IPS DF 6.9 (cell line): ENCODE measurements around the gene ME3.

ENCODE experiments used
- DNase-seq: peaks from one replicate; pipeline ENCODE4 v3.0.0-alpha.2; 2013; ENCODE audit warnings: low read depth, low spot score
- H3K27ac ChIP-seq: one replicate; pipeline ENCODE4 v1.5.1; 2013; ENCODE audit warnings: low read length, control low read depth
- H3K27me3 ChIP-seq: 2 replicates; pipeline ENCODE4 v1.6.1; 2013; ENCODE audit warnings: mild to moderate bottlenecking, low read length; ENCODE audit not compliant: control insufficient read depth, insufficient read depth
- H3K36me3 ChIP-seq: 2 replicates; pipeline ENCODE4 v1.6.1; 2013; ENCODE audit warnings: low read length; ENCODE audit not compliant: control insufficient read depth, insufficient read depth
- H3K4me1 ChIP-seq: 2 replicates; pipeline ENCODE4 v1.6.1; 2013; ENCODE audit warnings: low read length; ENCODE audit not compliant: control insufficient read depth, insufficient read depth
- H3K4me3 ChIP-seq: 2 replicates; pipeline ENCODE4 v1.5.1; 2013; ENCODE audit warnings: mild to moderate bottlenecking, low read length
- H3K9me3 ChIP-seq: 2 replicates; pipeline ENCODE4 v1.6.1; 2013; ENCODE audit warnings: low read length, inconsistent platforms; ENCODE audit not compliant: control insufficient read depth, insufficient read depth
- WGBS: extraction: QIAGEN DNeasy Blood & Tissue Kit; methylation state at CpG from one replicate; pipeline ENCODE4 v1.1.7; 2013; ENCODE audit warnings: mixed read lengths, missing lambda C conversion rate; ENCODE audit not compliant: insufficient read length, insufficient coverage; 5-methylcytosine and 5-hydroxymethylcytosine counted together

The ME3 gene

DNA sequence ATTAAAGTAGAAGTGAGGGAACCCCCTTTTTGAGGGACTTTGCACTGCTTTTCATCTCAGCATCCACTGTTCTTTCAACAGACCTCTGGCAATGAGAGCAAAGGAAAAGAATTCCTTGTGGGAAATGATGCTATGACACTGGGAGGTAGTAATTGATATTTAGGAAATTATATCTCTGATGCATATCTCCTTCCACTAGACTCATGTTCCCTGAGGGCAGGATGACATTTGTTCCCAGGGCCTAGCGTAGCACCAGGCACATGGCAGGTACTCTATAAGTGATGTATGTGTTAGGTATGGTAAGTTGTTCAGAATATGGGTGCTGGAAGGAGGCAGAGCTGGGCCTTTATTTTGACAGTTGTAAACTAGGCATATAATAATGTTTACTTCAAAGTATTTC is 154.9 kb downstream of the ME3 start:
- no peaks in the 10 kb centered on the region for H3K36me3 ChIP-seq
- no peak overlapping the region for H3K4me3 ChIP-seq
- H3K9me3 ChIP-seq, result no peaks in the 10 kb centered on the region
- no peak overlapping the region for H3K27ac ChIP-seq
- H3K4me1 ChIP-seq, result no peaks in the 10 kb centered on the region
- H3K27me3 ChIP-seq, result no peaks in the 10 kb centered on the region
- WGBS, result no CpG with 5 or more reads among the region's 1 CpG
- no peak for DNase-seq

DNA sequence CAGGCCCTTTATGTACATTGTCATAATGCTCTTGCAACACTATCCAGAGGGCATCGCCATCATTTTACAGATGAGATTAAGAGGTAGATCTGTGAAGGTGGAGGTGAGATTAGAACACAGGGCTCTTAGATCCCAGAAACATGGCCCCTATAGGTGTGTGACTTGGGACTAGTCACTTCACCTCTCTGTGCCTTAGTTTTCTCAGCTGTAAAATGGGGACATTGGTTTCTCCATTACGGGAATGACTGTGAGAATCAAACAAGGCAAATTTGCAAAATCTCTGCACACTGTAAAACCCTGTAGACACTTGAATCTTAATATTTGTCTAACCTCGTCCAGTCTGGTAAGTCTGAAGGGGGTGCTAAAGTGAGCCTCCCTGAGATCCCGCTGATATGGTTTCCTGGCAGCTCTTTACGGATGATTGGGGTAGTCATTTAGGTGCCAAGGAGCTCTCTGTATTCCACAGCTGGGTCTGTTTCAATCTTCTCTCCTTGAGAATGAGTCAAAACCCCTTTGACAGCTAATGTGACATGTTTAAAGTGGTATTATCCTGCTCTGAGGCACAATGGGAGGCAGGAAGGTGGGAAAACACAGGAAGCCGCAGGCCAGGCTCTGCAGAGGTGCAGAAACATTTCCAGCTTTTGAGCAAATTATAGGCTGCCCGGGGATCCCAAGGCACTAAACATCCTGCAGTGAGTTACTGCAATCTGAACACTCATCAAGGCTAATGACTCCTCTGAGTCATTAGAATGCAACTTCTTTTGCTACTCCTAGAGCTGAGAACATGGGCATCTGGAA is 156.9 kb downstream of the ME3 start:
- H3K4me3 ChIP-seq, result no peak overlapping the region
- no peak overlapping the region for H3K27ac ChIP-seq
- H3K36me3 ChIP-seq, result no peaks in the 10 kb centered on the region
- DNase-seq, result no peak
- H3K27me3 ChIP-seq, result no peaks in the 10 kb centered on the region
- H3K9me3 ChIP-seq, result no peaks in the 10 kb centered on the region
- no peaks in the 10 kb centered on the region for H3K4me1 ChIP-seq
- WGBS, result no CpG with 5 or more reads among the region's 7 CpGs

DNA sequence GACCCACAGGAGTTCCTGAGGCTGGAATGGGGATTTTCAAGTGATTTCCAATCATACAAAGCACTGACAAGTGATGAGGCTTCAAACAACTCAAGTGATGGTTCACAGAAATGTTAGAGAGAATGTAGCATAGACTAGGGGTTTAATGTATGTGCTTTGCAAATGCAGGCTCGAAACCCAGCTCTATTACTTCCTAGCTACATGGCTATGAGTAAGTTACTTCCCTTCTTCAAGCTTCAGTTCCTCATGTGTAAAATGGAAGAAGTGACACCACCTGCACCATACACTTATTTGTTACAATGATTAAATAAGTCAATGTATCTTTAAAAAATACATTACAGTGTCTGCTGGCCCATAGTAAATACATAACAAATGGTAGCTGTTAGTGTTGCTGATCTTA is 158.0 kb downstream of the ME3 start:
- DNase-seq, result no peak

DNA sequence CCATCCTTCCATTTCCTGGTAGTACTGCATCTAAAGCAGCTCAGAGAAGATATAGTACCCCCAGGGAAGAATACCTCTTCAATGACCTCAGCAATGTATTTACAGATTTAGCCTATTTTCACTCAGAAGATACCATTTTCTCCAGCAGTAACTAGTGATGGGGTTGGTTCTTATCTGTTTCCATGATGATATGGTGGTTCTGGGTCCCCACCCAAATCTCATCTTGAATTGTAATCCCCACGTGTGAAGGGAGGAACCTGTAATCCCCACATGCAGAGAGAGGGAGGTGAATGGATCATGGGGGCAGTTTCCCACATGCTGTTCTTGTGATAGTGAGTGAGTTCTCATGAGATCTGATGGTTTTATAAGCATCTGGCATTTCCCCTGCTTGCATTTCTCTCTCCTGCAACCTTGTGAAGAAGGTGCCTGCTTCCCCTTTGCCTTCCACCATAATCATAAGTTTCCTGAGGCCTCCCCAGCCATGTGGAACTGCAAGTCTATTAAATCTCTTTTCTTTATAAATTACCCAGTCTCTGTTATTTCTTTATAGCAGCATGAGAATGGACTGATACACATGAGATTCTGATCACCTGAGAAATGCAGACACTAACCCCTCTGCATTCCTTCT is 158.6 kb downstream of the ME3 start:
- WGBS, result no CpG with 5 or more reads among the region's 1 CpG
- Histone ChIP-seq H3K36me3 (no peaks in the 10 kb centered on the region), H3K27me3 (no peaks in the 10 kb centered on the region), H3K9me3 (no peaks in the 10 kb centered on the region), H3K27ac (no peak overlapping the region), H3K4me1 (no peaks in the 10 kb centered on the region), H3K4me3 (no peak overlapping the region)
- DNase-seq, result no peak

More for the DNA sequence above, 158.0 kb downstream of the ME3 start:
- Histone ChIP-seq H3K27ac (no peak overlapping the region), H3K4me3 (no peak overlapping the region), H3K27me3 (no peaks in the 10 kb centered on the region), H3K4me1 (no peaks in the 10 kb centered on the region), H3K36me3 (no peaks in the 10 kb centered on the region), H3K9me3 (no peaks in the 10 kb centered on the region)
- WGBS, result no CpG with 5 or more reads among the region's 1 CpG

DNA sequence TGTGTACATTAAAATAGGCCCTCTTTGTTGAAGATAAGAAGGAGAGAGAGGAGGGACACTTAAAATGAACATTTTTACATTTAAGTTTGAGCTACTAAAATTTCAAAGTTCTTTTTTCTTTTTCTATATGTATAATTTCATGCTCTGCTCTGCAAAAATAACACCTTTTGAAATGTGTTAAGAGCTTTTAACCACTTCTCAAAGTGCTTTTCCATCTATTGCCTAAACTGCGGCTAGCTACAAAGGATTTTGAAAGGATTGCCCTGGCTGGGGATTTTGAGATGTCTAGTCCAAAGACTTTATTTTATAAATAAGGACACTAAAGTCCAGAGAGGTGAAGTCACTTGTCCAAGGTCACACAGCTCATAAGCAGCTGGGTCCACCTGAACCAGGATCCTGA is 159.3 kb downstream of the ME3 start:
- no peaks in the 10 kb centered on the region for H3K27me3 ChIP-seq
- H3K9me3 ChIP-seq, result no peaks in the 10 kb centered on the region
- H3K4me1 ChIP-seq, result no peaks in the 10 kb centered on the region
- no peak overlapping the region for H3K27ac ChIP-seq
- DNase-seq, result no peak
- no peaks in the 10 kb centered on the region for H3K36me3 ChIP-seq
- no CpG with 5 or more reads among the region's 1 CpG for WGBS
- H3K4me3 ChIP-seq, result no peak overlapping the region

DNA sequence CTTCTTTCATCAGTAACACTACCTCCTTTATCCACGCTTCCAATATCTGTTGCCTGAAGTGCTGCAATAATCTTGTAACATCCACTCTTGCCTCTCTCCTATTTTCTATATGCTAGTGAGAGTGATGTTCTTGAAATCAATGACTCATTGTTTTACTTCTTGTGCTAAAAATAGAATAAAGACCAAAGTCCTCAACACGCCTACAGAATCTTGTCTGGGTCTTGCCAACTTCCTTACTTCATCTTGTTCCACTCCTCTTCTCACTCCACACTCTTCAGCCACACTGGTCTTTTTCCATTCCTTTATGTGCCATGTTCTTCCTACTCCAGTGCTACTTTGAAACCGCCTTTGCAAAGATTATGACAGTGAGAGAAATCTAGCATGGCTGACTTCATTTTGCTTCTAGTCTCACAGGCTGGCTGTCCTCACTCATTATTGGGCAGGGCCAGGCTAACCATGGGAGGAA is 161.3 kb downstream of the ME3 start:
- no peaks in the 10 kb centered on the region for H3K27me3 ChIP-seq
- no peaks in the 10 kb centered on the region for H3K36me3 ChIP-seq
- H3K4me1 ChIP-seq, result no peaks in the 10 kb centered on the region
- 100% methylated on average over 1 of the region's 3 CpGs for WGBS
- H3K27ac ChIP-seq, result no peak overlapping the region
- DNase-seq, result no peak
- no peaks in the 10 kb centered on the region for H3K9me3 ChIP-seq
- H3K4me3 ChIP-seq, result no peak overlapping the region

DNA sequence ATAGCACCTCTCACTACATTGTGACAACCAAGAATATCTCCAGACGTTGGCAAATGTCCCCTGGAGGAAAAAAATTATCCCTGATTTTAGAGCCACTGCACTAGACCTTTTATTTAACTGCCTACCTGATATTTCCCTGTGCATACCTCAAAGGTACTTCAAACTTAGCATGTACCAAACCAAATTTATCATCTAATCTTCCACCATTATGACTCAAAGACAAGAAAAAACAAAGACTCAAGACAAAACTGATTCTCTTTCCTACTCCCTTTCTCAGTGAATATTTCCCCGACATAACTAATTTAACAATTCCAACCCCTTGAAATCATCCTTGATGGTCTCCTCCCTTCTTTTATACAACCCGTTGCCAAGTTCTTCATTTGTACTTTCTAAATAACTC is 161.7 kb downstream of the ME3 start:
- Histone ChIP-seq H3K27me3 (no peaks in the 10 kb centered on the region), H3K9me3 (no peaks in the 10 kb centered on the region), H3K36me3 (no peaks in the 10 kb centered on the region), H3K27ac (no peak overlapping the region), H3K4me3 (no peak overlapping the region), H3K4me1 (no peaks in the 10 kb centered on the region)
- DNase-seq, result no peak
- 100% methylated on average over 2 of the region's 3 CpGs for WGBS

DNA sequence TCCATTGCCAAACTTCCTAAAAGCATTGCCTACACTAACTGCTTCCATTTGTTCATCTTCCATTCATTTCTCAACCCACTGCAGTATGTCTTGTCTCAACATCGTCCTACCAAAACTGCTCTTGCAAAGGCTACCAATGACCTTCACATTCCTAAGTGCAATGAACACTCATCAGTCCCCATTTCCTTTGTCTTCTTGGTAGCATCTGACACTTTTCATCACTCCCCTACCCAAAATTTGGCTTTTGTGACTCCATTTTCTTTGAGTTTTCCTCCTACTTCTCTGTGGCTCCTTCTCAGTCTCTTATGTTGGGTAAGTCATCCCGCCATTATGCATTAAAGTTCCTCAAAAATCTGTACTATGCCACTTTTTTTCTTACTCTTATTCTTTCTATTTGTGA is 162.3 kb downstream of the ME3 start:
- H3K4me3 ChIP-seq, result no peak overlapping the region
- H3K9me3 ChIP-seq, result no peaks in the 10 kb centered on the region
- no CpG with 5 or more reads among the region's 2 CpGs for WGBS
- H3K27me3 ChIP-seq, result no peaks in the 10 kb centered on the region
- no peak overlapping the region for H3K27ac ChIP-seq
- no peaks in the 10 kb centered on the region for H3K36me3 ChIP-seq
- no peaks in the 10 kb centered on the region for H3K4me1 ChIP-seq
- no peak for DNase-seq

DNA sequence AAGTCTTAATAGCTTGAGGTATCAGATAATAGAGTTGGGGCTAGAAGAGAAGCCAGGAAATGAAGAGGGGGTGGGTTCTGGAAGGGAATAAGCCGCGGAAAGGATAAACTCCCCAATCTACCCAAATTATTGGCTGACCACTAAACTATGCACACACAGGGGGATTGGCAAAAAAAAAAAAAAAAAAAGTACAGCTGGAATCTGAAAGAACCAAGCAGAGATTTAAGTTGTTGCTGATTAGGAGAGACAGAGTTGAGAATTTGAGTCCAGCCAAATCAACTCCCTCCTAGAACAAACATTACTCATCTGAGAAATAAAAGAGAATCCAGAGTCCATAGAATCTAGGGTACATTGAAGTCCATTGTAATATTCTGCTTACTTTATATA is 162.8 kb downstream of the ME3 start:
- no peak overlapping the region for H3K4me3 ChIP-seq
- WGBS, result no CpG with 5 or more reads among the region's 2 CpGs

DNA sequence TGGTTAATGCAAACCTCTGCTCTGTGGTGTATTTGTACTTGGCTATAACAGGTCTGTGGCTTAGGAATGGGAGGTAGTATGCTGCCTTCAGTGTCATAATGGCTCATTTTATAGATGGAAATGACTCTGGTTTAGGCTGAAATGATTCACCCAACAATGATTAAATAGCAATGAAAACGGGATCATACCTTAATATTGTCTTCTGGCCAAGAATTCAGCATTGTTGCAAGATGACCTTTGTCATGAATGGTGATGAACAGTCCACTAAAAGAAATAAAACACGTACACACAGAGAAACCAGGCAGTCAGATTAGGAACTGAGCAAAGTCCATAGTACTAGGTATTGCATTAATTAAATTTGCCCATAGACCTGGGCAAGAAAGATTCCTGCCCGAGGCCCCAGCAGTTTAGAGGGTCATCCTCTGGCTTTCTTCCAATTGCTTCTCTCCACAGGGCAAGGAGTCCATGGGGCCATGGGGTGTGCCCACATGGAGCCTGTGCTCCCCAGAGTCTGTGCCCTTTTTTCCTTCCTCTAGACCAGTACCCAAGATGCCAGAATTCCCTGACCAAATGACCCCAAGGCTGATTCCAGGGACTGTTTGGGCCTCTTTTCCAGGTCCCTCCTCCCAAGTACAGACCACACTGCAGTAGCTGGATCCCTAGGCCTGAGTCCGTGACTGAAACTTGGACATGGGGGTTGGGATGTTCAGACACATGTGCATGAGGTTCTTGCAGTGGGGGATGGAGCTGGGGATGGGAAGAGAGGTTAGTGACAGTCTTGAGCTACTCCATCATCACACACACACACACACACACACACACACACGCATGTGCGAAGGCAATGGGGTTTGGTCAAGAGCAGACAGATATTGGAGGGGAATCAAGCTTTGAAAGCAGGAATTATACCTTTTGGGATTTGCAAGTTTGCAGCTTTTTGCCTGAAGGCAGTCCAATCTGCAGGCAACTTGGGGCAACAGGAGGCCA is 163.5 kb downstream of the ME3 start:
- Histone ChIP-seq H3K36me3 (no peaks in the 10 kb centered on the region), H3K9me3 (no peaks in the 10 kb centered on the region), H3K27me3 (no peaks in the 10 kb centered on the region), H3K27ac (no peak overlapping the region), H3K4me1 (no peaks in the 10 kb centered on the region), H3K4me3 (no peak overlapping the region)
- WGBS, result no CpG with 5 or more reads among the region's 6 CpGs
- DNase-seq, result no peak

More for the DNA sequence above, 162.8 kb downstream of the ME3 start:
- H3K27me3 ChIP-seq, result no peaks in the 10 kb centered on the region
- no peak overlapping the region for H3K27ac ChIP-seq
- no peaks in the 10 kb centered on the region for H3K36me3 ChIP-seq
- DNase-seq, result no peak
- no peaks in the 10 kb centered on the region for H3K4me1 ChIP-seq
- no peaks in the 10 kb centered on the region for H3K9me3 ChIP-seq
